OCI-LY3 (cell line): ENCODE results near the gene IGSF22.
A peak's percentile ranks its signal among the peaks of the same experiment; 100 is the strongest.

Experiments used
- H2AFZ ChIP-seq: fragments of 200-600, 300-600 bp; shearing (Covaris generic); 2 replicates; pipeline ENCODE4 v1.6.0; 2014; ENCODE audit warnings: antibody characterized with exemption, low read depth, low read length
- H3K27ac ChIP-seq: fragments of 200-600, 300-600 bp; sonication (generic); 2 replicates; pipeline ENCODE4 v1.5.1; 2014; ENCODE audit warnings: mild to moderate bottlenecking, low read length, moderate library complexity, mixed read lengths
- H3K27me3 ChIP-seq: fragments of 200-600, 300-600 bp; sonication (generic); 2 replicates; pipeline ENCODE4 v1.6.1; 2014; ENCODE audit warnings: low read depth, low read length, mixed read lengths
- H3K36me3 ChIP-seq: fragments of 200-600, 300-600 bp; sonication (generic); replicated peaks from 2 replicates; pipeline ENCODE3; 2014; ENCODE audit warnings: low read depth, low read length, mixed read lengths
- H3K4me1 ChIP-seq: fragments of 300-600, 200-600 bp; sonication (generic); 2 replicates; pipeline ENCODE4 v1.6.1; 2014; ENCODE audit warnings: low read length, mixed read lengths
- H3K4me2 ChIP-seq: fragments of 200-600, 300-600 bp; sonication (generic); 2 replicates; pipeline ENCODE4 v1.6.1; 2014; ENCODE audit warnings: low read length, mixed read lengths
- H3K4me3 ChIP-seq: fragments of 300-600, 200-600 bp; sonication (generic); 2 replicates; pipeline ENCODE4 v1.5.1; 2014; ENCODE audit warnings: antibody characterized with exemption, mild to moderate bottlenecking, low read length, moderate library complexity
- H3K79me2 ChIP-seq: fragments of 300-600, 200-600 bp; shearing (Covaris generic); 2 replicates; pipeline ENCODE4 v1.6.1; 2014; ENCODE audit warnings: mild to moderate bottlenecking, low read length, mixed read lengths
- H3K9ac ChIP-seq: fragments of 300-600, 200-600 bp; shearing (Covaris generic); 2 replicates; pipeline ENCODE4 v1.6.0; 2014; ENCODE audit warnings: mild to moderate bottlenecking, low read length, moderate library complexity
- H3K9me3 ChIP-seq: fragments of 200-600, 300-600 bp; shearing (Covaris generic); 2 replicates; pipeline ENCODE4 v1.6.1; 2014; ENCODE audit warnings: low read length, mixed read lengths; ENCODE audit not compliant: insufficient read depth
- H4K20me1 ChIP-seq: fragments of 200-600, 300-600 bp; sonication (generic); 2 replicates; pipeline ENCODE4 v1.6.1; 2016; ENCODE audit warnings: low read length, mixed read lengths; ENCODE audit not compliant: insufficient read depth
- CTCF ChIP-seq: fragments of 200-600, 300-600 bp; sonication (generic); IDR thresholded peaks from 2 replicates; pipeline ENCODE4 v1.5.1; 2014; ENCODE audit warnings: antibody characterized with exemption, low read length, low read depth
- EZH2phosphoT487 ChIP-seq: fragments of 200-600 bp; shearing (Covaris generic); IDR thresholded peaks from 2 replicates; pipeline ENCODE4 v1.6.1; 2018; ENCODE audit warnings: antibody characterized with exemption, mixed run types, low read depth

IGSF22 gene

DNA sequence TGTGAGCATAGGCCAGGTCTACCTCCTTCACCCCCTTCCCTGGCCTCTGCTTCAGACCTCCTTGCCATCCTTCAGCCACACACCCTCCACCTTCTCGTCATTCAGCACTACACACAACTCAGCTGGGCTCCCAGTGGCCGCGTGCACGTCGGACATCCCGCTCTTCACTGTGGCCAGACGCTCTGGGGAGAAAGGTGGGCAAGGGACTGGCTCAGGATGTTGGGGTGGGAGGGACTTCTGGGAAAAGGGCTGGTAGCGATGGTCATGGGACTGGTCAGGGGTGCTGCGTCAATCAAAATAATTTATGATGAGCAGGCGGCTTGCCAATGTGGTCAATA lies 11.6 kb downstream of the IGSF22 start:
- Histone ChIP-seq H4K20me1 (no peaks in the 10 kb centered on the region), H3K79me2 (no peaks in the 10 kb centered on the region), H3K4me1 (peaks cover 24% of the 10 kb centered on the region), H3K9ac (no peak overlapping the region), H3K9me3 (no peaks in the 10 kb centered on the region), H3K27me3 (peaks cover 35% of the 10 kb centered on the region), H3K4me3 (no peak overlapping the region), H2AFZ (no peak overlapping the region), H3K27ac (no peak overlapping the region), H3K36me3 (no peaks in the 10 kb centered on the region), H3K4me2 (no peak overlapping the region)
- TF ChIP-seq CTCF (no peak), EZH2phosphoT487 (no peak)

GRCh38 chr11:18713646-18714442 lies 12.1 kb downstream of the IGSF22 start:
- Histone ChIP-seq H3K9me3 (no peaks in the 10 kb centered on the region), H3K9ac (no peak overlapping the region), H2AFZ (no peak overlapping the region), H3K4me2 (no peak overlapping the region), H4K20me1 (no peaks in the 10 kb centered on the region), H3K4me3 (no peak overlapping the region), H3K27me3 (peaks cover 34% of the 10 kb centered on the region), H3K27ac (no peak overlapping the region), H3K79me2 (no peaks in the 10 kb centered on the region), H3K36me3 (no peaks in the 10 kb centered on the region), H3K4me1 (peaks cover 24% of the 10 kb centered on the region)
- TF ChIP-seq CTCF (no peak), EZH2phosphoT487 (no peak)

DNA sequence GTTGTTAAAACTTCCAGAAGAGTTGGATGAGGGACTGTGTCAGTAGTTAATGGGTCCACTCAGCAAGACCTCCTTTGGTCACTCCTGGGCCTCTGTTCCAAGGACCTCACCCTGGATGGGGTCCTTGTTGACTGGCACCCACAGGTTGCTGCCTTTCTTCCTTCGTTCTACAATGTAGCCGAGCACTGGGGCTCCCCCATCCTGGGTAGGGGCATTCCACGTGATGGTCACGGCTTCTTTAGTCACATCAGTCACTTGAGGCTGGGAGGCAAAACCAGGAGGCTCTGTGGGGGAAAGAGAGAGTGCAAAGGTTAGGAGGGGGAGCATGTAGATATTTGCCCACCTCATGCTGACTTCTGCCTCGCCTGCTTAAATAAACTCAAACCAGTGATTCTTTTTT lies 15.4 kb downstream of the IGSF22 start:
- H3K79me2 ChIP-seq, result no peaks in the 10 kb centered on the region
- no peak for TF ChIP-seq CTCF
- no peak for TF ChIP-seq EZH2phosphoT487
- H3K4me3 ChIP-seq, result no peak overlapping the region
- H3K36me3 ChIP-seq, result no peaks in the 10 kb centered on the region
- H3K9ac ChIP-seq, result no peak overlapping the region
- no peak overlapping the region for H3K27ac ChIP-seq
- H3K9me3 ChIP-seq, result no peaks in the 10 kb centered on the region
- H2AFZ ChIP-seq, result no peak overlapping the region
- H4K20me1 ChIP-seq, result no peaks in the 10 kb centered on the region
- peaks cover 20% of the 10 kb centered on the region for H3K27me3 ChIP-seq
- peak overlapping the region; percentile 39 for H3K4me2 ChIP-seq
- peaks cover 36% of the 10 kb centered on the region for H3K4me1 ChIP-seq

DNA sequence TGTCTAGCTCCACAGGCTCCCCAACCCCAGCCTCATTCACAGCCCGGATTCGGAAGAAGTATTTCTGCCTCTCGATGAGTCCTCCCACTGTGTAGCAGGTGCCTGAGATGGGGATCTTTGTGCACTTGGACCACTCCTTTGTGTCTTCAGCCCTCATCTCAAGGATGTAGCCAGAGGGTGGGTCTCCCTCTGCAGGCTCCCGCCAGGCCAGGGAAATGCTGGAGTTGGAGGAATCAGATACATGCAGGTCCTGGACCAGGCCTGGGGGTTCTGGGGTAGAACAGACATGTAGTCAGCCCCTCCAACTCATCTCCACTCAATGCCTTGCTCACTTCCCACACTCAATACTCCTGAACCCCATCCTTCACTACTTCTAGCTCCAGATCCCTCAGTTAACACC lies 16.6 kb downstream of the IGSF22 start:
- H3K9me3 ChIP-seq, result no peaks in the 10 kb centered on the region
- no peaks in the 10 kb centered on the region for H3K36me3 ChIP-seq
- TF ChIP-seq CTCF (no peak), EZH2phosphoT487 (no peak)
- H3K4me2 ChIP-seq, result no peak overlapping the region
- no peak overlapping the region for H2AFZ ChIP-seq
- H3K9ac ChIP-seq, result no peak overlapping the region
- no peaks in the 10 kb centered on the region for H3K79me2 ChIP-seq
- no peaks in the 10 kb centered on the region for H4K20me1 ChIP-seq
- no peak overlapping the region for H3K27ac ChIP-seq
- no peak overlapping the region for H3K4me3 ChIP-seq
- H3K4me1 ChIP-seq, result peaks cover 36% of the 10 kb centered on the region
- peaks cover 9% of the 10 kb centered on the region; the same call in 1 of the 2 replicates for H3K27me3 ChIP-seq
